ENCODE data around the gene TRPM4. TPM values are rescaled to one million over a fixed set of nuclear protein-coding genes. Genes with fewer than 3 reads are reported as not detected.
"Not testable (repeated sequence)": the region's sequence is repeated elsewhere in the genome, so short reads cannot be mapped to it uniquely, and the experiment has no call there.

TRPM4 gene
- total RNA-seq, 1 experiment from 2014 or later, result 2.1 TPM

DNA sequence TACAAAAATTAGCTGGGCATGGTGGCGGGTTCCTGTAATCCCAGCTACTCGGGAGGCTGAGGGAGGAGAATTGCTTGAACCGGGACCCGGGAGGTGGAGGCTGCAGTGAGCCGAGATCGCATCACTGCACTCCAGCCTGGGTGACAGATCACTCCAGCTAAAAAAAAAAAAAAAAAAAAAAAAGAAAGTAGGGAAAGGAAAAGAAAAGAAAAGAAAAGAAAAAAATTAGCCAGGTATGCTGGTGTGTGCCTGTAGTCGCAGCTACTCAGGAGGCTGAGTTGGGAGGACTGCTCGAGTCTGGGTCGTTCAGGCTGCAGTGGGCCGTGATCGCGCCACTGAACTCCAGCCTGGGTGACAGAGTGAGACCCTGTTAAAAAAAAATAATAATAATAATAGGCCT, 30.4 kb upstream of the TRPM4 start:
- DNase-seq (ENCODE audit: low read depth), result not testable (repeated sequence)

DNA sequence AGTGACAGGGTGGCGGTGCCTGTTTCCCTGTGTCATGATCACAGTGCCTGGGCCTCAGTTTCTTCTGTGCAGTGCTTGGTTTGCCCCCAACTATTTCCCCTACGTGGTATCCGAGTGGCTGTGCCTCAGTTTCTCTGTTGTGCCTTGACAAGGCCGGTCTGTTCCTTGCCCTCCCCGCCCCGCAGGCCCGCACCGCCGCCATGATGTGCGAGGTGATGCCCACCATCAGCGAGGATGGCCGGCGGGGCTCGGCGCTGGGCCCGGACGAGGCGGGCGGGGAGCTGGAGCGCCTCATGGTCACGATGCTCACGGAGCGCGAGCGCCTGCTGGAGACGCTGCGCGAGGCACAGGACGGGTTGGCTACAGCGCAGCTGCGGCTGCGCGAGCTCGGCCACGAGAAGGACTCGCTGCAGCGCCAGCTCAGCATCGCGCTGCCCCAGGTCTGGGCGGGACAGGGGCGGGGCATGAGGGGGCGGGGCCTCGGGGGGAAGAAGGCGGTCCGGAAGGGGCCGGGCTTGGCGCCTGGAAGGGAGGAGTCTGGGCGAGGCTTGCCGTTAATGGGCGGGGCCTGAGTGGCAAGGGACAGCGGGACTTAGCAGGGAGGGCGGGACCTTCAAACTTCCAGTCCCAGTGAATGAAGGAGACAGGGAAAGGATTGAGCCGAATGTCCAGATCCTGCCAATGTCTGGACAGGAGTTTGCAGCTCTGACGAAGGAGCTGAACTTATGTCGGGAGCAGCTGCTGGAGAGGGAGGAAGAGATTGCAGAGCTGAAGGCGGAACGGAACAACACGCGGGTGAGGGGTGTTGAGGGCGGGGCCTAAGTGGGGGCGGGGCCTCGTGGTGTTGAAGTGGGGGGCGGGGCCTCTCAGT, 29.7 kb upstream of the TRPM4 start:
- DNase-seq (ENCODE audit: low read depth), result peak; percentile 98

DNA sequence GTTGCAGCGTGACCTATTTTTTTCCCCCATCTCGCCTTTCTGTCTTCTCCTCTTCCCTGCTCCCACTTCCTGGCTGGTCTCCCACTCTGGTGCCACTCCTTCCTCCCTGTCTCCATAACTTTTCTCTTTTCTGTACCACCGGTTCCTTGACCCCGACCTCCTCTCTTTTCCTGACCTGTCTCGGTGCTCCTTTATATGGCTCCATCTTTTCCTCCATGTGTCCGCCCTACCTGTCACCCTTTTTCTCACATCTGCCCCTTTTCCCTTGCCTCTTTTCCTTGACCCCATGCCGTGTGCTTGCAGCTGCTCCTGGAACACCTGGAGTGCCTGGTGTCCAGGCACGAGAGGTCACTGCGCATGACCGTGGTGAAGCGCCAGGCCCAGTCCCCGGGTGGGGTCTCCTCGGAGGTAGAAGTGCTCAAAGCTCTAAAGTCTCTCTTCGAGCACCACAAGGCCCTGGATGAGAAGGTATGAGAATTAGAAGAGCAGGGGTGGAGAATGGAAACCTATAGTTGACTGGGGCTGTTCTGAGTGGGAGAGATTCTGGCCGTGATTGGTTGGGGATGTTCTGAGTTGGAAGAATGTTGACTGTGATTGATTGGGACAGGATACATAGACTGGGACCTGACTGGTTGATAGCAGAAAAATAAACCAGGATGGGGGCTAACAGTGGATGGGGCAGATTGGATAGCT, 28.9 kb upstream of the TRPM4 start:
- no peak for DNase-seq (ENCODE audit: low read depth)

DNA sequence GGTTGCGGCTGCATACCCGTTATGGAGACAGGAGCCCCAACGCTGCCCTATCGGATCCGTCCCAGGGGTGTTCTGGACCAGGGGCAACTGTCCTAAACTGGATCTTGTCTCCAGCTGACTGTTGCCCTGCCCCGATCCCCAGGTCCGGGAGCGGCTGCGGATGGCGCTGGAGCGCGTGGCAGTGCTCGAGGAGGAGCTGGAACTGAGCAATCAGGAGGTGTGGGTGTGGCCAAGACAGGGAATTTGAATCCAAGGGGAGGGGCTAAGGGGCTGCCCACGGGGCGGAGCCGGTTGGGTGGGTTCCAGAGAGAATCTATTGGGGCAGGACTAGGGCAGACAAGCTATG, 28.4 kb upstream of the TRPM4 start:
- DNase-seq (ENCODE audit: low read depth), result no peak

DNA sequence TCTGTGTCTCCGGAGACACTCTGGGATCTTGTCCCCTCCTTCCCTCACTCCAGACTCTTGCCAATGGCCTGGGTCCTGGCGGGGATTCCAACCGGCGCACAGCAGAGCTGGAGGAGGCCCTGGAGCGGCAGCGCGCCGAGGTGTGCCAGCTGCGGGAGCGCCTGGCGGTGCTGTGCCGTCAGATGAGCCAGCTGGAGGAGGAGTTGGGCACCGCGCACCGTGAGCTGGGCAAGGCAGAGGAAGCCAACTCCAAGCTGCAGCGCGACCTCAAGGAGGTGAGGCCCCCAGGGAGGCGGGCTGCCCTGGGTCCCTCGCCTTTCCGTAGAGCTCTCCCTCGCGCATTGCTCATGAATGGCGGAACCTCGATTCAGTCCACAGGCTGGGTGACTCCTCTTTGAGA, 27.3 kb upstream of the TRPM4 start:
- no peak for DNase-seq (ENCODE audit: low read depth)

DNA sequence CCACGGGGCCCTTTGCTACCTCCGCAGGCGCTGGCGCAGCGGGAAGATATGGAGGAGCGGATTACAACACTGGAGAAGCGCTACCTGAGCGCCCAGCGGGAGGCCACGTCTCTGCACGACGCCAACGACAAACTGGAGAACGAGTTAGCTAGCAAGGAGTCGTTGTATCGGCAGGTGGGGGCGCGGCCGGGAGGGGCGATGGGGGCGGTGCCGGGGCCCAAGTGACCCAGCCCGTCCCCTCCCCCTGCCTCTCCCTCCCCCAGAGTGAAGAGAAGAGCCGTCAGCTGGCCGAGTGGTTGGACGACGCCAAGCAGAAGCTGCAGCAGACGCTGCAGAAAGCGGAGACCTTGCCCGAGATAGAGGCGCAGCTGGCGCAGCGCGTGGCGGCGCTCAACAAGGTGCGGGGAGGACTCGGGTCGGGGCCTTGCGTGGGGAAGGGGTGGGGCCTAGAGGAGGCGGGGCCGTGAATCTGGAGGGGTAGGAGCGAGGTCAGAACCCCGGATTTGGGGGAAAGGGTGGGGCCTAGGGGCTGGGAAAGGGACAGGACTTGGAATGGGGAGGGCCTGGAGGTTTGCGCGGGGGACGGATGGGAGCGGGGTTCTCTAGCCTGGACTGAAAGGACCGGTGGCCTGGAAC, 24.5 kb upstream of the TRPM4 start:
- DNase-seq (ENCODE audit: low read depth), result no peak

DNA sequence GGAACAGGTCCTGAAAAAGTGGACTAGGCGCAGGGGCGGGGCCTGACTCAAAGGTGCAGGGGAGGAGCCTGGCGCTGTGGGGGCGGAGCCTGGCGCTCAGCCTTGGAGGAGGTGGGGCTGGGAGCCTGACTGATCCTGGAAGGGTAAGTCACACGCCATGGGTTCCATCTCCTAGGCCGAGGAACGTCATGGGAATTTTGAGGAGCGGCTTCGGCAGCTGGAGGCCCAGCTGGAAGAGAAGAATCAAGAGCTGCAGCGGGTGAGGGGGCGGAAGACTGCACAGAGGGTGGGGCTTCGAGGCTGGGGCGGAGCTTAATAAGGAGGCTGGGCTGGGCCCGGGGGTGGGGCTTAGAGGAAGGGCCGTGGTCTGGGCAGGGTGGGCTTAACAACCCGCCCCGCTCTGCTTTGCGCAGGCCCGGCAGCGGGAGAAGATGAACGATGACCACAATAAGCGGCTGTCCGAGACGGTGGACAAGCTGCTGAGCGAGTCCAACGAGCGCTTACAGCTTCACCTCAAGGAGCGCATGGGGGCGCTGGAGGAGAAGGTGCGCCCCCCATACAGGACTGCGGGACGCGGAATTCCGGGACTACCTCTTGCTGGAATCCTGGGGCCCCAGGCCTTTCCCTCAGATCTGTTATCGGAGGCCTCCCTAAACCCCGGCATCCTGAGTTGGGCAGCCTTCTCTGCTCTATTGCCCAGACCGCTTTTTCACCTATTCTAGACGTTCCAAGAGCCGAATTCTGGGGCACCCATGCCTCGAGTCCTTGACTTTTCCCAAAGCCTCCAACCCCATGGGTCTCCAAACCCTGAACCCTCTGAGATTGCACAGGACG, 23.8 kb upstream of the TRPM4 start:
- no peak for DNase-seq (ENCODE audit: low read depth)

DNA sequence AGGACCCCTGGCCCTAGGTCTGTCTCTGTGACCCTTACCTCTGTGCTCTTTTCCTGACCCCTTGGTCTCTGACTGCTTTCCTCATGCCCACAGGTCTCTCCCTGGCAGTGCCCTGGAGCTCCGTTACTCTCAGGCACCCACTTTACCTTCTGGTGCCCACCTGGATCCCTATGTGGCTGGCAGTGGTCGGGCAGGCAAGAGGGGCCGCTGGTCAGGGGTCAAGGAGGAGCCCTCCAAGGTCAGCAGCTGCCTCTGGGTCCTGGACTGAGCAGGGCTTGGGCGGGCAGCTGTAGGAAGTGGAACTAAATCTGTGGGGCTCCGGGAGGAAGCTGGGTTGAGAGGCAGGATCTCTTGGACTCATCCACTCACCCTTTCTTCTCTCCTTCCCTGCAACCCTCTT, 21.9 kb upstream of the TRPM4 start:
- DNase-seq (ENCODE audit: low read depth), result no peak

DNA sequence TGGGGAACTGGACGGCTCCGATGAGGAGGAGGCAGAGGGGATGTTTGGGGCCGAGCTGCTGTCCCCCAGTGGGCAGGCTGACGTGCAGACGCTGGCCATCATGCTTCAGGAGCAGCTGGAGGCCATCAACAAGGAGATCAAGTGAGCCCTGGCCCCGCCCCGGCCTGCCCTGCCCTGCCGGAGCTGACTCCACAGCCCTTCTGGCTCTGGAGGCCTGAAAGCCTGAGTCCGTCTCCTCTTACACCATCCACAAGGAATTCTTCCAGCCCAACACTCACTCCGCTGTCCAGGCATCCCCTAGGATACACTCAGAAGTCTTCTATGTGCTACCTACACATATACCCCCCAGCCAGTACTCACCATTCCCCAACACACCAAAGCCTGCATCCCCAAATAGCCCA, 20.8 kb upstream of the TRPM4 start:
- DNase-seq (ENCODE audit: low read depth), result no peak

DNA sequence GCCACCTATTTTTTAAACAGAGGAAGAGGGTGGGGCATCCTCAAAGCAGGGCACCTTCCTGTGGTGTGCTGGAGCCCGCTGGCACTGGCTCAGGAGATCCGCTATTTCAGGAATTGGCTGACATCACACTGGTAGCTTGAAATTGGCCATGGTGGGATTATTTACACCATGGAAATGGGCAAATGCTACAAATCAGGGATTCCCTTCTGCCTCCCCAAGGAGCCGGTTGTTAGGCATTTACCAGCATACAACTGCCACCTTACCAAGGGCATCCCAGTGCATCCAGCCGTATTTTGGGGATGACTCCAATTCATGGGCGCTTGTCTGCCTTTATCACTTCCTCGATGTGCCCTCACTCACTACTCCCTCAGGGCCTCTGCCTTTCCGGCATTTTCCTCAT, 16.6 kb upstream of the TRPM4 start:
- no peak for DNase-seq (ENCODE audit: low read depth)

DNA sequence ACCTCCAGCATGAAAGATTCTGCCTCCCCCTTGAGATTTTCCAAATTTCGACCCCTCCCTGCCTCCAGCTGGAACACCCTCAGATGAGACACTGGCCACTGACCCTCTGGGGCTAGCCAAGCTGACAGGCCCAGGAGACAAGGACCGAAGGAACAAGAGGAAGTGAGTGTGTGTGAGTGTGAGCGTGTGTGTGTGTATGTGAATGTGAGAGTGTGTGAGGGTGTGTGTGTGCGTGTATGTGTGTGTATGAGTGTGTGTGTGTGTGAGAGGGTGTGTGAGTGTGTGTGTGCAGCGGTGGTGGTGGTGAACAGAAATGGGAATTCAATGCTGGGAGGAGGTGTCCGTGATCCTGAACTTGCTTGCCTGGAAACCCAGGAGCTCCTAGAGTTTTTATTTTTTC, 16.2 kb upstream of the TRPM4 start:
- no peak for DNase-seq (ENCODE audit: low read depth)

DNA sequence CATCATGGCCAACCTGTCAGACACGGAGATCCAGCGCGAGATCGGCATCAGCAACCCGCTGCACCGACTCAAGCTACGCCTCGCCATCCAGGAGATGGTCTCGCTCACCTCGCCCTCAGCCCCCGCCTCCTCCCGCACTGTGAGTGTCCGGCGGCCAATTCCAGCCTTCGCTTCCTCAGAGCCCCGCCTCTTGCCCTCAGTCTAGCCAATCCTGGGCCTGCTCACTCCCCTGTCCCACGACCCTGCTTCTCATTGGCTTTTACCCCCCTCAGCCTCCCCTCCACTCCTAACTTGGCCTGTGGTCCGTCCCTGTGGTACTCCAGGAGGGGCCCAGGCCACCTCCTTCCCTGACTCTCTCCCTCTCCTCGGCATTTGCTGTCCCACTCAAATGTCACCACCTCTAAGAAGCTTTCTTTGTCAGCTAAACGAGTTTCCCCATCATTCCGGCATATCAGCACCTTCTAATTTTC, 14.7 kb upstream of the TRPM4 start:
- peak; percentile 98 for DNase-seq (ENCODE audit: low read depth)

DNA sequence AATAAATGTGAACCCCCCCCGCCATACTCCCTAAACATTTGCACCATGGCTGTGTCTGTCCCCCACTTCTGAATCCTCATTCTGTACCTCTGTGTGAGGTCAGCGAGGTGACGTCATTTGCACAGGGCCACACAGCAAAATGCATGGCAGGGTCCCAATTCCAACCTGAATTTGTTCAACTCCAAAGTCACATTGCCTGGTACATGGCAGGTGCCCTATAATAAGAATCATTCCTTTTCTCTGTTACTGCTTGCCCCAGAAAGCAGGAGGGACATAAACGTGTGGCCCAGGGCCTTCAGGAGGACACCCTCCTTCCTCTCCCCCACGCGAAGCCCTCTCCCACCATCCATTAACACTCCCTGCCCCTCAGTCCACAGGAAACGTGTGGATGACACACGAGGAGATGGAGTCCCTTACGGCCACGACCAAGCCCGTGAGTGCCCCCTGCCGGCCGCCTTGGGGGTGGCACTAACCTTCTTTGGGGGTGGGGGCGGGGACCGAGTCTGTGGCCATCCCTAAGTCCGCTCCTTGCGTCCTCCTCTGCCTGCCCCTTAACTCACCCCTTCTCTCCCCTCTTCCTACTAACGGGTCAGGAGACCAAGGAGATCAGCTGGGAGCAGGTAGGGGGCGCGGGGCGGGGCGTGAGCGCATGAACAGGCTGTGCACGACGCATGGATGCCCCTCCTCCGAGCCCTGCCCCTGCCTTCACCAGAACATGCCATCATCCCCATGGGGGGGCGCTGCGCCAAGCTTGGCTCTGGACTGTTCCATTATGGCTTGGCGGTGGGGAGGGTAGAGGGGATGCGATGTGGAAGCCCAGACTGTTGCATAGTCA, 11.8 kb upstream of the TRPM4 start:
- DNase-seq (ENCODE audit: low read depth), result peak; percentile 88

DNA sequence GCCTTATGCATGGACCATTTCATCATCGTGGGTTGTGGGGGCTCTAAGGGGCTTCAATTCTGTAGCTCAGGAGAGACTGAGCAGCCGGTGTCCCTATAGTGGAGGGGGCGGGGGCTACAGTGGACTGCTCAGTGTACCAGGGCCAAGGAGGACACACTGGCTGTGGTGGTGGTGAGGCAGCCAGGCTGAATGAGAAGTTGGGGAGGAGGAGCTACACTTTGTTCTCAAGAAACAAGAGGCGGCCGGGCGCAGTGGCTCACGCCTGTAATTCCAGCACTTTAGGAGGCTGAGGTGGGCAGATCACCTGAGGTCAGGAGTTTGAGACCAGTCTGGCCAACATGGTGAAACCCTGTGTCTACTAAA, 11.2 kb upstream of the TRPM4 start:
- DNase-seq (ENCODE audit: low read depth), result not testable (repeated sequence)

DNA sequence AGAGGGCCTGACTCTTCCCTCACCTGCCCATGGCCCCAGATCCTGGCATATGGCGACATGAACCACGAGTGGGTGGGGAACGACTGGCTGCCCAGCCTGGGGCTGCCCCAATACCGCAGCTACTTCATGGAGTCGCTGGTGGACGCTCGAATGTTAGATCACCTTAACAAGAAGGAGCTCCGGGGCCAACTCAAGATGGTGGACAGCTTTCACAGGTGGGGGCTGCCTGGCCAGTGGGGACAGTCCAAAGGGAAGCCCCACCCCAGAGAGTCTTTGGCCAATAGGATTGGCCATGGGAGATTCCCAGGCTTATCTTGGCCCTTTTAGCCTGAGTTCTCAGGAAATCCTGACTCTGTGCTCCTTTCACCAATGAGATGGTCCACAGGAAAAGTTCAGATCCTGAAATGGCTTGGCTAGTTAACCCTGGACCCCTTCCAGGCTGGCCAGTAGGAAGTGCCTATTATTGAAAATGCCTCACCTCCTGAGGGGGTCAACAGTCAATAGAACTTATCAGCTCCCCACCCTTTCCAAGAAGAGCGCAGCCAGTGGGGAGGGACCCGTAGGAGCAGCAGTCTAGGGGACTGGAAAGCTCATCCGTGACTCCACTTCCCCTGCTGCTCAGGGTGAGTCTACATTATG, 9.4 kb upstream of the TRPM4 start:
- DNase-seq (ENCODE audit: low read depth), result no peak

DNA sequence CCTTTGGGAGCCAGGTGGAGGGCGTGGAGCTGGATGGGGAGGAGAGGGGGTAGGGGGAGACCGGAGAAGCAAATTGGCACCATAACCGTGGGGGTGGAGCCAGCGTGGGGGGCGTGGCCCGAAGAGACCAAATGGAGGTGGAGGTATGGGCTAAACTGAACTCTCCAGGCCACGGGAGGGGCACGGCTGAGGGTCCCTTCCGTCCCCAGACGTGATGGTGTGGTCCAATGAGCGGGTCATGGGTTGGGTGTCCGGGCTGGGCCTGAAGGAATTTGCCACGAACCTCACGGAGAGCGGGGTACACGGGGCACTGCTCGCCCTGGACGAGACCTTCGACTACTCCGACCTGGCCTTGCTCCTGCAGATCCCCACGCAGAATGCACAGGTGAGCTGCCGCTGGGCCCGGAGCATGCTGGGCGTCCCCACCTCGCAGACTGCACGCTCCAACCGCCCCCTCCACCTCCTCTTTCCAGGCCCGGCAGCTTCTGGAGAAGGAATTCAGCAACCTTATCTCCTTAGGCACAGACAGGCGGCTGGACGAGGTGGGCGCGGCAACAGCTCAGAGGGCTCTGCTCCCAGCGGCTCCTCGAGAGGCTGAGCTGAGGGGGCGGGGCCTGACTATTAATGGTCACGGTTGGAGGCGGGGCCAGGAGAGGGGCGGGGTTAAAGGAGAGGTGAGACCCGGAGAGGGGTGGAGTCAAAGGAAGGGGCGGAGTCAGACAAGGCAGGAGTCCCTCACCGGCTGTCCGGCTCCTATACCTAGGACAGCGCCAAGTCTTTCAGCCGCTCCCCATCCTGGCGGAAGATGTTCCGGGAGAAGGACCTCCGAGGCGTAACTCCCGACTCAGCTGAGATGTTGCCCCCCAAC, 8.6 kb upstream of the TRPM4 start:
- DNase-seq (ENCODE audit: low read depth), result peak; percentile 97

DNA sequence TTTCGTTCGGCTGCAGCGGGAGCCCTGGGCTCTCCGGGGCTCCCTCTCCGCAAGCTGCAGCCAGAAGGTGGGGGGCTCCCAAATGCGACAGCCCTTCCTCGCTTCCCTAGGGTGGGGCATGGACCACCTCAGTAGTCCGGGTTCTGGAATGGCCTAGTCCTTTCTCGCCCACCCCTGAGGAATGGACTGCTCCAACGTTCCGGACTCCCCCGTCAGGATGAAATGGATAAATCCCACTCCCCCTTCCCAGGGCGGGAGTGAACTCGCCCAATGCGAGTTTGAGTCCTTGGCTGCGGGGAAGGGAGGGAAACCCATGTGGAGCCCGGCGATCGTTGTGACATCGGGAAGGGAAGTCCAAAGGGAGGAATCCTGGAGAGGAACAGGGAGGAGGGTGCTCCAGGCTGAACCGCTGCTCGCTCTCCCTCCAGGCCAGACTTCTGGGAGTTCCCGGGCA, 7.9 kb upstream of the TRPM4 start:
- peak; percentile 85 for DNase-seq (ENCODE audit: low read depth)

DNA sequence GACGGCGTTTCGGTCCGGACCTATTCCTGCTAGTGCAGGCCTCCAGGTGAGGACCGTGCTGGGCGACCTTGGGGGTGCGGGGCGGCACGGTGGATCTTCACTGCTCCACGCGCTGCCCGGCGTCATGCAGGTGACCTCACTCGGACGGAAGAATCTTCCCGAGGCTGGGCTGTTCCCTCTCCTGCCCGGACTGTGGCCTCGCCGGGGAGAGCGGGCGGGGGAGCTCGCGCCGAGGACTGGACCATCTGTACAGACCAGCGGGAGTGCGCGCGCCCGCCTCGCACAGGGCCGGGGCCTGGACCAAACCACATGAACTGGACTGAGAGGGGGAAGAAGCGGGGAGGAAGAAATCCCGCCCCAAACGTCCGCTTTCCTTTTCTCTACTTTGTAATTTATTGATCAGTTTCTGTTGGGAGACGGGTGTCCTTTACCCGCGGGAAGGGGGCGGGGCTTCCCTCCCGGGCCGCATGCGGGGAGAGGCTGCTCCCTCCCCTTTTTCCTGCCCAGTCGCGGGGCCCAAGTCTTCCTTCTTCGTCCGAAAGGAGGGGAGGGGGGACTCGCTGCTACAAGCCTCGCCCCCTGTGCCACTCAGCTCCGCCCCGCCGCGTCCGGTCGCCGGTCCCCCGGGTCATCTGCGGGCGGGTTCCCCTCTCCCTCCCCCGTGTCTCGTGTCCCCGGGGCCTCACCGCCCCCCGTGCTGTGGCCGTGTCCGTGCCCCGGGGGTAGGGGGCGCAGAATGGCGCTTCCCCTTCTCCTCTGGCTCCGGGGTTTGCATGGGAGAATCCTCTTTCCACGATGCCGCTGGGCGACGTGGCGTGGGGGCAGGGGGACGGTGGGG, 7.3 kb upstream of the TRPM4 start:
- peak; percentile 86 for DNase-seq (ENCODE audit: low read depth)

DNA sequence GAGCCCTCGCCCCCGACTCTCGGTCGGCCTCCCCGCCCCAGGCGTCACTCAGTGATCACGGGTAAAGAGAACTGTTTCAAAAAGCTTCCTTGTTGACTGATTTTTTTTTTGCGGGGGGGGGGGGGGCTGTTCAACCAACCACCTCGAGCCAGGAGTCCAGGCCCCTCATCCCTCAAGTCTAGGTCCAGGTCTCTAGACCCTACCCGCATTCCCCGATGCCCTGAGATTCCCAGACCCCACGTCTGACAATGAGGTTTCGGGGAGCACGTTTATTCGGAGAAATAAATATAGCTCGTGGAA, 6.7 kb upstream of the TRPM4 start:
- DNase-seq (ENCODE audit: low read depth), result no peak
